Measurements from ENCODE around the gene GRB10. TPM values are rescaled to one million over a fixed set of nuclear protein-coding genes. Genes with fewer than 3 reads are reported as not detected.

The GRB10 gene
- total RNA-seq, 4 donors from 2014 or later: 54.0 to 69.1 (median 61.6) TPM

DNA sequence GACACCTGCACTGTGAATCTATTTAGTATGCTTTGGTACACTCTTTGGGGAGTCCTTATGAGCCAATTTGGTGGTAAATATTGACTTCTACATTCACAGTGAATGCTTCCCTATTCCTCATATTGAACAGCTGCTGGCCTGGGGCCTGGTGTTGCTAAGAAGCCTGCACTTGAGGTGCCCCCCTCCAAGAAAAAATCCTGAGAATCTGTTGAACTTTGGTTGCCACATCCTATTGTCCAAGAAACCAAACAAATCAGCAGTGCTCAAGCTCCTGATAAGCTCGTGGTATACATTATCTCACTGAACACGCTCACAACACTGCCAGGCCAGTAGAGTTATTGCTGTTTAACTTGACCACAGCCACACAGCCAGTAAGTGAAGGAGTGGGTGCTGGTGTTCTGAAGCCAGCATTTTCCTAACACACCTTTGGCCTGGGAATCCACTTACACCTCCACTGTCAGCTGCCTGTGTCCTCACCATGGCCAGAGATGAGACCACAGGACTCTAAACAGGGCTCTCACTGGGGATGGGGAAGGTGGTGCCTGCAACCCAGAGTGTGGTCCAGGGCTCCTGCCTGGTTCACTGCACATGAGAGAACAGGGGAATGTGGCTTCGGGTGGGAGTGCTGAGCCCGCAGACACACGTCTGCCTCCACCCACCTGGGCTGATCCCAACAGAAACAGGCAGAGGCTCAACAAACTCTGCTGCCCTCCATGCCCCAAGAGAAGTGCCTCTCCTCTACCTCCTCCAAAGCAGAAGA is 224.2 kb downstream of the GRB10 start:
- 78% methylated on average over 3 of the region's 5 CpGs for WGBS
- Histone ChIP-seq H3K36me3 (no peaks in the 10 kb centered on the region), H3K27ac (replicated peaks in 1 of 4) (no peak overlapping the region), H3K27me3 (peaks cover 0 to 23% (median 0%) of the 10 kb centered on the region in 4 donors), H3K4me3 (no peak overlapping the region), H3K9me3 (no peaks in the 10 kb centered on the region), H3K4me1 (peaks cover 0 to 11% (median 5%) of the 10 kb centered on the region in 4 donors)
- no peak for DNase-seq (ENCODE audit: extremely low spot score)
- intact Hi-C loops (cut with DNase I): no loop called here
- TF ChIP-seq, protein P1, sequence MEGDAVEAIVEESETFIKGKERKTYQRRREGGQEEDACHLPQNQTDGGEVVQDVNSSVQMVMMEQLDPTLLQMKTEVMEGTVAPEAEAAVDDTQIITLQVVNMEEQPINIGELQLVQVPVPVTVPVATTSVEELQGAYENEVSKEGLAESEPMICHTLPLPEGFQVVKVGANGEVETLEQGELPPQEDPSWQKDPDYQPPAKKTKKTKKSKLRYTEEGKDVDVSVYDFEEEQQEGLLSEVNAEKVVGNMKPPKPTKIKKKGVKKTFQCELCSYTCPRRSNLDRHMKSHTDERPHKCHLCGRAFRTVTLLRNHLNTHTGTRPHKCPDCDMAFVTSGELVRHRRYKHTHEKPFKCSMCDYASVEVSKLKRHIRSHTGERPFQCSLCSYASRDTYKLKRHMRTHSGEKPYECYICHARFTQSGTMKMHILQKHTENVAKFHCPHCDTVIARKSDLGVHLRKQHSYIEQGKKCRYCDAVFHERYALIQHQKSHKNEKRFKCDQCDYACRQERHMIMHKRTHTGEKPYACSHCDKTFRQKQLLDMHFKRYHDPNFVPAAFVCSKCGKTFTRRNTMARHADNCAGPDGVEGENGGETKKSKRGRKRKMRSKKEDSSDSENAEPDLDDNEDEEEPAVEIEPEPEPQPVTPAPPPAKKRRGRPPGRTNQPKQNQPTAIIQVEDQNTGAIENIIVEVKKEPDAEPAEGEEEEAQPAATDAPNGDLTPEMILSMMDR (IDR thresholded peaks at IDR 0.05): no peak
- no peak for TF ChIP-seq POLR2A (IDR thresholded peaks at IDR 0.05; ENCODE audit: low read depth)
- no peak for TF ChIP-seq POLR2AphosphoS5 (IDR thresholded peaks at IDR 0.05)
- no peak for TF ChIP-seq EP300 (IDR thresholded peaks at IDR 0.05)

DNA sequence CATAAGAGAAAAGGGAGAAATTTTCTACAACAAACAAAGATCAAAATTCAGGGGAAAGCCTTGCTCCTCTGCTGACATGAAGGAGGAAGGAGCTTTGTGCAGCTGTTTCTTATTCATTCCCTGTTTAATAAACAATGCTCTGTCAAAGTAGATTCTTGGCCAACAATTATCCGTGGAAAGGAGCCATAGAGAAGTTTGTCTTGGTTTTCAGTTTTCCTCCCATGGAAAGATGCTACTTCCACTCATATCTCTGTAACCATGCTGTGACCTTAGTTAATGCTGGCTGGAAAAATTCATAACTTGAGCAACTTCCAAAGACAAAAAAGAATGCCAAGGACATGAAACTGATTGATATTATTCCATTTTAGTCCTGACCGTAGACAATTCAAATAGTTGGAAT is 225.6 kb downstream of the GRB10 start:
- 24% methylated on average over 2 of the region's 2 CpGs for WGBS
- TF ChIP-seq EP300 (IDR thresholded peaks at IDR 0.05) (no peak), POLR2A (IDR thresholded peaks at IDR 0.05; ENCODE audit: low read depth) (no peak), POLR2AphosphoS5 (IDR thresholded peaks at IDR 0.05) (no peak)
- TF ChIP-seq, protein P1 (IDR thresholded peaks at IDR 0.05): no peak
- Histone ChIP-seq H3K4me3 (no peak overlapping the region), H3K27me3 (peaks cover 0 to 23% (median 0%) of the 10 kb centered on the region in 4 donors), H3K27ac (replicated peaks in 1 of 4) (peak overlapping the region; percentile 28 to 65 (median 56)), H3K4me1 (peaks cover 0 to 11% (median 5%) of the 10 kb centered on the region in 4 donors), H3K9me3 (no peaks in the 10 kb centered on the region), H3K36me3 (no peaks in the 10 kb centered on the region)
- intact Hi-C loops (cut with DNase I): no loop called here
- DNase-seq (ENCODE audit: extremely low spot score): no peak

DNA sequence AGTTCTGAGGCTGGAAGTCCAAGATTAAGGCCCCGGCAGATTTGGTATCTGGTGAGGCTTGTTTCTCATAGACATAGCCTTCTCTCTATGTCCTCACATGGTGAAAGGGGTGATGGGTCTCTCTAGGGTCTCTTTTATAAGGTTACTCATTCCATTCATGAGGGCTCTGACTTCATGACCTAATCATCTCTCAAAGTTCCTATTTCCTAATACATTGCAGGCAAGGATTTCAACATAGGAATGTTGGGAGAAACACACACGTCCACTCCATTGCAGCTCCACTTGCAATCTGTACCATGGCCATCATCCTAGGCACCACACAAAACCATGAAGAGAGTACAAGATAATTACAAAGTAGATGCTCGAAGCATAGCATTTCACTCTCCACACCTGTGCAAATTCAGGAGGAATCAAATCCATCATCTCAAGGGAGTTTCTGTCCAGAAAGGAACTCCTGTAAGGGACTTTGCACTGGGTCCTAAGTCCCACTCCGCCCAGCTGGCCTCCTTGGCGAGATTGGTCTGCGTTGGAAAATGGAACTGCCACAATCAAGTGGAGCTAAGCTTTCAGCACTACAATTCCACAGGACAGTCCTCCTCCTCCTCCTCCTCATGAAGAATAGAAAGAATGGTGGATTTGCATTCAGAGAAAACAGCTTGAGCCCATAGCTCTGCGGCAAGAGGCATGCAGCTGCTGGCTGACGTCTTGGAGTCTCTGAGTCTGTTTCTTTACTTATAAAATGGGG is 226.3 kb downstream of the GRB10 start:
- peaks cover 0 to 11% (median 5%) of the 10 kb centered on the region in 4 donors for H3K4me1 ChIP-seq
- no peaks in the 10 kb centered on the region for H3K9me3 ChIP-seq
- no peak overlapping the region for H3K4me3 ChIP-seq
- peaks cover 0 to 23% (median 0%) of the 10 kb centered on the region in 4 donors for H3K27me3 ChIP-seq
- intact Hi-C loops (cut with DNase I): no loop called here
- TF ChIP-seq, protein P1 (IDR thresholded peaks at IDR 0.05): no peak
- TF ChIP-seq EP300 (IDR thresholded peaks at IDR 0.05) (no peak), POLR2AphosphoS5 (IDR thresholded peaks at IDR 0.05) (peak in 1 of 2 donors; percentile 30)
- peak overlapping the region; percentile 28 to 65 (median 56) for H3K27ac ChIP-seq (replicated peaks in 1 of 4)
- H3K36me3 ChIP-seq: no peaks in the 10 kb centered on the region
- WGBS: 72% methylated on average over 8 of the region's 8 CpGs
- DNase-seq (ENCODE audit: extremely low spot score): no peak

DNA sequence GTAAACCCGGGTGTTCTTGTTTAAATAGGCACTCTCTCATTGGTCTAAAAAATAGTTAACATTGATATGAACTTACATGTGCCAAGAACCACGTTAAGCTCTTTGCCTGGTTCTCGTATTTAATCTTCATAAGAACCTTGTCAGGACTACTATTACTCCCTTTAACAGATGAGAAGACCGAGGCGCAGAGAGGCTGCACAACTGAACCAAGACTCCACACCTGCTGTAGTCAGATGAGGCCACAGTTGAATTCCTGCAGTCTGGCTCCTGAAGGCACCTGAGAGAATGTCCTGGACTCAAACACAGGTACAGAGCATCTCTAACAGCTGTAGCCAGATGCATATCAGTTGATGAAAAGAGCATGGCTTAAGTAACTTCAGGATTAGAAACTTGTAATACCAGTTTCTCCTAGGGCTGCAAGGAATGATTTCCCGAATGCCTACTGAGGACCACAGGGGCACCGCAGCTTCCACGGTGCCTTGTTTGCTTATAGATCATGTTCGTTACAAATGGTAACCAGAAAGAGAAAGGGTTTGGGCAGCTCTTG is 227.0 kb downstream of the GRB10 start:
- intact Hi-C loops (cut with DNase I): no loop called here
- WGBS: 89% methylated on average over 9 of the region's 9 CpGs
- H3K4me1 ChIP-seq: peaks cover 0 to 11% (median 5%) of the 10 kb centered on the region in 4 donors
- H3K27ac ChIP-seq (replicated peaks in 1 of 4): no peak overlapping the region
- H3K4me3 ChIP-seq: no peak overlapping the region
- TF ChIP-seq POLR2AphosphoS5 (IDR thresholded peaks at IDR 0.05) (no peak), EP300 (IDR thresholded peaks at IDR 0.05) (no peak), POLR2A (IDR thresholded peaks at IDR 0.05; ENCODE audit: low read depth) (no peak)
- TF ChIP-seq, protein P1 (IDR thresholded peaks at IDR 0.05): no peak
- DNase-seq (ENCODE audit: extremely low spot score): no peak
- H3K36me3 ChIP-seq: no peaks in the 10 kb centered on the region
- H3K9me3 ChIP-seq: no peaks in the 10 kb centered on the region
- H3K27me3 ChIP-seq: peaks cover 0 to 16% (median 0%) of the 10 kb centered on the region in 4 donors
